Activated CD8-positive, alpha-beta memory T cell treated with anti-CD3 and anti-CD28 coated beads, Interleukin-2, amount 50 U/mL, for 48 hours (primary cell): ENCODE measurements around the gene ST14.

Source experiments
- DNase-seq: peaks from one replicate; pipeline ENCODE4 v3.0.0-alpha.2; 2020

ST14 gene

GRCh38 chr11:130159657-130160497 is at the start of gene ST14:
TSS of gene ST14 (plus strand) at chr11:130159782. CDS start at chr11:130159980, 198 bp downstream.
- no peak for DNase-seq

GRCh38 chr11:130110339-130111108 is 49.1 kb upstream of the ST14 start:
- no peak for DNase-seq

- DNase-seq = no peak
Observed at GRCh38 chr11:130112071-130112830, 47.3 kb upstream of the ST14 start.

- no peak for DNase-seq
Observed at GRCh38 chr11:130114281-130114680, 45.3 kb upstream of the ST14 start.

- no peak for DNase-seq
Observed at GRCh38 chr11:130114726-130115125, 44.9 kb upstream of the ST14 start.

GRCh38 chr11:130115218-130115617 is 44.4 kb upstream of the ST14 start:
- DNase-seq = no peak

- DNase-seq = no peak
Observed at GRCh38 chr11:130118165-130118564, 41.4 kb upstream of the ST14 start.

GRCh38 chr11:130118636-130119387 is 40.8 kb upstream of the ST14 start:
- DNase-seq = no peak

- DNase-seq = no peak
Observed at GRCh38 chr11:130120045-130120444, 39.5 kb upstream of the ST14 start.

- DNase-seq = no peak
Observed at GRCh38 chr11:130121445-130121978, 38.1 kb upstream of the ST14 start.

GRCh38 chr11:130122141-130122575 is 37.4 kb upstream of the ST14 start:
- no peak for DNase-seq

- DNase-seq = no peak
Observed at GRCh38 chr11:130123414-130124040, 36.1 kb upstream of the ST14 start.

GRCh38 chr11:130124096-130124495 is 35.5 kb upstream of the ST14 start:
- DNase-seq = no peak

- no peak for DNase-seq
Observed at GRCh38 chr11:130125638-130126037, 33.9 kb upstream of the ST14 start.

- no peak for DNase-seq
Observed at GRCh38 chr11:130126516-130126915, 33.1 kb upstream of the ST14 start.

- DNase-seq = no peak
Observed at GRCh38 chr11:130127509-130127908, 32.1 kb upstream of the ST14 start.

GRCh38 chr11:130128626-130129025 is 31.0 kb upstream of the ST14 start:
- DNase-seq = no peak

GRCh38 chr11:130129922-130130321 is 29.7 kb upstream of the ST14 start:
- no peak for DNase-seq

GRCh38 chr11:130131961-130132850 is 27.4 kb upstream of the ST14 start:
- no peak for DNase-seq

GRCh38 chr11:130133716-130134115 is 25.9 kb upstream of the ST14 start:
- no peak for DNase-seq

- DNase-seq = no peak
Observed at GRCh38 chr11:130136107-130136506, 23.5 kb upstream of the ST14 start.
